Mammary epithelial cell (primary cell): ENCODE data around the gene RPH3AL.

Source experiments
- CTCF ChIP-seq, 2 donors: IDR thresholded peaks in 1 of 2; conservative IDR thresholded peaks in 1 of 2; 2 replicates each; pipeline ENCODE4 v1.5.1; 2011 to 2012; ENCODE audit warnings: inconsistent platforms in 2 of 2, low read length in 2 of 2, mild to moderate bottlenecking in 2 of 2, control low read depth in 1 of 2, low read depth in 1 of 2; ENCODE audit not compliant: insufficient read depth in 1 of 2; ENCODE audit errors: extremely low read depth in 1 of 2
- EZH2 ChIP-seq: IDR thresholded peaks from 2 replicates; pipeline ENCODE4 v1.6.1; 2012; ENCODE audit warnings: low read length, inconsistent platforms, borderline replicate concordance

DNA sequence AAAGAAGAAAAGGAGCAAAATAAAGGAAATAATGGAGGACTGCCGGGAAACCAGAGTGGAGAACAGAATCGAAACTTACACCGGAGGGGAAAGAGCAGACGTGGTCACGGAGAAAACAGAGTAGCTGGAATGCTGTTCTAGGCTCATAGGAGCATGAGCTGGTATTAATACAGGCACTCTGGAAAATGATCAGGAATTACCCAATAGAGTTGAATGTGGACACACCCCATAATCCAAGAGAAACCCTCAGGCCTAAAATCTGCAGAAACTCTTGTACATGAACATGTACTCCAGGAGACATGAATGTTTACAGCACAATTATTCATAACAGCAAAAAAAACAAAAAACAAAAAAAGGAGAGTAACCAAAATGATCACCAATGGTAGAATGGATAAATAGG is 77.7 kb downstream of the RPH3AL start:
- TF ChIP-seq CTCF (conservative IDR thresholded peaks at IDR 0.05 in 1 of 2, IDR thresholded peaks at IDR 0.05 in 1 of 2; ENCODE audit: extremely low read depth in 1 of 2, insufficient read depth in 1 of 2, low read depth in 1 of 2, low read length in 2 of 2) (no peak), EZH2 (no peak)
